ENCODE measurements around the gene CES1.
"Not testable (repeated sequence)": the region's sequence is repeated elsewhere in the genome, so short reads cannot be mapped to it uniquely, and the experiment has no call there.

The CES1 gene

DNA sequence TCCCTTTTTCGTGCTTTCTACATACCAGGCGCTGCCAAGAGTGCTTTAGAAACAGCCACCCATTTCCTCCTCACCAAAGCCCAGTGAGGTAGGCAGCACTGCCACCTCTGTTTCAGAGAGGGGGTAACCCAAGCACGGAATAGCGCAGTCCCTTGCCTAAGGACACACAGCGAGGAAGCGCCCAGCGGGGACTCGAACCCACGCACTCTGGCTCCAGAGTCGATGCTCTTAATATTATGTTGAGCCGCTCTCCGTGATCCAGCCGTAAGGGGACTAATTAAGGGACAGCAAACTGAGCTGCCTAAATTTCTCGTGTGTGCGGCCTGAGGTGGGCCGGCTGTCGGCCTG, 497 bp downstream of the CES1 start:
- no peak for DNase-seq (ENCODE audit: extremely low read depth in 1 of 2, low read depth in 1 of 2)

DNA sequence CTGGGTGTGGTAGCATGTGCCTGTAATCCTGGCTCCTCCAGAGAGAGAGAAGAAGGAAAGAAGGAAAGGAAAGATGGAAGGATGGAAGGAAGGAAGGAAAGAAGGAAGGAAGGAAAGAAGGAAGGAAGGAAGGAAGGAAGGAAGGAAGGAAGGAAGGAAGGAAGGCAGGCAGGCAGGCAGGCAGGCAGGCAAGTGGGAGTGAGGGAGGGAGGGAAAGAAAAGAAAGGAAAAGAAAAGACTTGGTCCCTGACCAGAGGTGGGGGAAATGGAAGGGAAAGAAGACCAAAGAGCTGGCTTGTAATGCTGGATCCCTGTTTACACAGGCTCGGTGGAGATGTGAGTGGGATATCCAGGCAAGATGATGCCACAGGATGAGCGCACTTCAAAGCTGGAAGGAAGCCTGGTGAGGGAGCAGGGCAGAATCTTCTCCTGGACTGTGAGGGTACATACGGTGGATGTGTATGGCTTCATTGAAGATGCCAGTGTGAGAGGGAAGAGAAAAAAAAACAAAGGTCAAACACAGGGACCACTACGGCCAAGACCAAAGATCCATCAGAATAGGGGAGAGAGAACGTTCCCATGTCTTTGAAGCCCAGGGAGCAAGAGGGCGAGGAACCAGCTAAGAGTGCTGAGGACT, 2.1 kb downstream of the CES1 start:
- no peak for DNase-seq (ENCODE audit: extremely low read depth in 1 of 2, low read depth in 1 of 2)

DNA sequence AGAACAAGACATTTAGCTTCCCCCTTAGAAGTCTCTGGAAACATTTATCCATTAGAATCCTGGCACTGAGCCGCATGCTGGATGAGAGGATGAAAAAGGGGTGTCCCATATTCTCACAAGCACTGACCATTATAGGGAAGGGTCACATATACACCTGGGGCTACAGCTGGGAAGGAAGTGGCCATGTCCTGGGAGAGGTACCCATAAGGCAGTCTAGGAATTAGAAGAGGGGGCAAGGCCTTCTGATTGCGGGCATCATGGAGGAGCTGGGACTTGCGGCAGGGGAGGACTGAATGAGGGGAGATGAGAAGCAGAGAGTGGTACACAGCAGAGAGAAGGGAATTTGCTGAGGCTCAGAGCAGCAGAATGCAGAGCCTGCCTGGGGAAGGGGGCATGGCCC, 3.7 kb downstream of the CES1 start:
- DNase-seq (ENCODE audit: extremely low read depth in 1 of 2, low read depth in 1 of 2) = not testable (repeated sequence)

DNA sequence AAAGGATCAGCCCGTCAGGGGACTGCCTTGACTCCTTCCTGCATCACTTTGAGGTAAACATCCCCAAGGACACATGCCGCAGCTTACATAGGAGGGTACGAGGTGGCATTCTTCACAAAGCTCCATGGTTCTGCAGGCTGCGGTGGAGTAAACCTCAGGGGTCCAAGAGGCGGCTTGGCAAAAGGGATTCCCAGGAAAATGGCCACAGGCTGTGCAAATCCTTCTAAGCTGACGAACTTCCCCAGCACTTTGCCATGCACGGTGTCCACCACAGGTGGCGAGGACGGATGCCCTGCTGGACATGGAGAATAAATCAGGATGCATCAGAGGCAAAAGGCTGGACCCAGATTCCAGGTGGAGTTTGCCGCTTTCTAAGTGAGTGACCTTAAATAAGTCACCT, 4.2 kb downstream of the CES1 start:
- DNase-seq (ENCODE audit: extremely low read depth in 1 of 2, low read depth in 1 of 2) = no peak

DNA sequence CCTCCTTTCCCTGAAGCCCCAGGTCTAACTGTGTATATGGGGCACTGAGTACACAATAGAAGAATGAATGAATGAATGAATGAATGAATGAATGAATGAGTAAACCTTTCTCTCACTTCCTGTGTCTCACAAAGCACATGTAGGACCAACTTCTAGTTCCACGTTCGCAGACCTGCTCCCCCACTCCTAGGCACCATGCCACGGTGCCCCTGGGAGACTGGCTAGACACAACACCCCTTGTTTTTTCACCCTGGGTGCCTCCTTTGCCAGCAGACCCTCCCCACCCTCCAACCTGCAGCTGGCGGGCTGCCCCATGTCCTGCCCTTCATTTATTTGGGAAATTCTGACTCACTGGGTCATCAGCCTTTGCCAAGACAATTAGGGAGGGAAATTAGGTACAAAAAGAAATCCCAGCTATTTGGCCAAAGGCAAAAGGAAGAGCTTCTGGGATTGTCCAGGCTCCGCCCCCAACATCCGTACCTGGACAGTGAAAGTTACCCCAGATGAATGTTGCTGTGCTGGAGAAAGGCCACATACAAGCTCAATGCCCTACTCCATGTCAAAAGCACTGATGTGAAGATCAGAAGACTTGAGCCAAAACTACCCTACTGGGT, 7.7 kb downstream of the CES1 start:
- DNase-seq (ENCODE audit: extremely low read depth in 1 of 2, low read depth in 1 of 2) = no peak

DNA sequence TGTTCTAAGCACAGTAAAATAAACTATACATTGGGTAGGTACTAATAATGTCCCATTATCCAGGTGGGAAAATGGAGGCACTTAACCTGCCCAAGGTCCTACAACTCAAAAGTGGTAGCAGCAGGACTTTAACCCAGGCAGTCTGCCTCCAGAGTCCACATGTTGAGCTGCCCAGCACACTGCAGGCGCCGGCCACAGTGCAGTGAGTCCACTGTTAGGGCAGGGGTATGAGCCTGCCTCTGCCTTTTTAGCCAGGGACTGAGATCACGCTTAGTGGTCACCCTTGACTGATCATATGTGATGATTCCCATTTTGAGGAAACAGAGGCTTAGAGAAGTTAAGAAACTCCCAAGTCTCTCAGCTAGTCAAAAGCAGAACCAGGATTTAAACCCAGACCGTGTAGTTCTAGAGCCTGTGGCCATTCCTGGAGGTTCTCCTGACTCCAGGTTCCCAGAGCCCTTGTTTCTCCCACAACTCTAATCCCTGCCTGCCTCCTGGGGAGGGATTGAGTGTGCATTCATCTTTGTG, 8.4 kb downstream of the CES1 start:
- DNase-seq (ENCODE audit: extremely low read depth in 1 of 2, low read depth in 1 of 2) = no peak

DNA sequence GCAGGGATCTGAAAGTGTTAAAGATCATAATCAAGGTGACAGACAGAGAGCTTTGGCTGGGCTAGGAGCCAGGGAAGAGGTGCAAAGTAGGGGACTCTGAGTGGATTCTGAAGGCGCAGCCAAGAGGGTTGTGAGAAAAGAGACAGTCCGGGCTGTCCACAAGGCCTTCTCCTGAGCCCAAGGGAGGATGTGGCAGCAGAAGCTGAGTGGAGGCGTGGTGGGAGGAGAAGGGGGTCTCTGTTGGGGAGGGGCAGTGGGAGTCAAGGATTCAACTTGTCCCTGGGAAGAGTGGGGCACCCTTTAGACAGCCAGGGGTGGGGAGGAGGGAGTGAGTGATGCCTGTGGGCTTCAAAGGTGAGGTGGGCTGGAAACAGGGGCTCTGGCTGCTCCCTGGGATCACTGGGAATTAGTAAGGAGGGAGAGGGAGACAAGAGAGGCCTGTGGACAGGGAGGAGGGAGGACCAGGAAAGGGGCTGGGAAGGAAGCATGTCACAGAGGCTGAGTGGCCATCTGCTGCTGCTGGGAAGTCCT, 10.6 kb downstream of the CES1 start:
- DNase-seq (ENCODE audit: extremely low read depth in 1 of 2, low read depth in 1 of 2) = no peak

DNA sequence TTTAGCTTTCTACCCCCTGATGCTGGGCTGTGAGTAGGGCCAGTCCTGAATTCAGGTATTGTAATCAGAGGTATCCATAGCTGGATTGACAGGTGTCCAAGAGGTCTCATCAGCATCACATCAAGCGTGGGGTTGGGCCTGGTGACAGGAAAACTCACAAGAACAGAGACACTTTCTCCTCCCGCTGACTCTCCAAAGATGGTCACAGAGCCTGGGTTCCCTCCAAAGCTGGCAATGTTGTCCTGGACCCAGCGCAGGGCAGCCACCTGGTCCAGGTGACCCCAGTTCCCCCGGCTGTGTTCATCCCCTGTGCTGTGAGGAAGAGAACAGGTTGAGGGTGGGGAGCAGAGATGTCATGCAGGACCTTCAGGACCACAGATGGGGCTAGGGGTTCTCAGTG, 11.7 kb downstream of the CES1 start:
- DNase-seq (ENCODE audit: extremely low read depth in 1 of 2, low read depth in 1 of 2) = no peak

DNA sequence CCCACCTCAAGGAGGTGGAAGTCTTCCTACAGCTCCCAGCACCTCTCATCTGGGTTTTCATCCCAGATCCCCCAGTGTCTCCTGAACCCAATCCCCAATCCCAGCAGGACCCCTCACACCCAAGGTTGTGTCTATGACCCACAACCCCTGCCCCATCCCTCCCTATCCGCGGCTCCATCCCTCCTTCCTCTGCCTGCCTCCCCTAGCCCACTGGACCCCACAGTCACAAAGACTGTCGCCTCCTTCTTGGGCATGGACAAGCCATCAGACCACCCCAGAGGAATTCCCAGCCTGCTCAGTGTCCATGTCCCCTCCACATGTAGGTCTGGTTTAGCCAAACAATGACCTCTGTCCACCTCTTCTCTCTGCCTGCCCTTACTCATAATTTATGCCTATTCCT, 12.3 kb downstream of the CES1 start:
- no peak for DNase-seq (ENCODE audit: extremely low read depth in 1 of 2, low read depth in 1 of 2)

DNA sequence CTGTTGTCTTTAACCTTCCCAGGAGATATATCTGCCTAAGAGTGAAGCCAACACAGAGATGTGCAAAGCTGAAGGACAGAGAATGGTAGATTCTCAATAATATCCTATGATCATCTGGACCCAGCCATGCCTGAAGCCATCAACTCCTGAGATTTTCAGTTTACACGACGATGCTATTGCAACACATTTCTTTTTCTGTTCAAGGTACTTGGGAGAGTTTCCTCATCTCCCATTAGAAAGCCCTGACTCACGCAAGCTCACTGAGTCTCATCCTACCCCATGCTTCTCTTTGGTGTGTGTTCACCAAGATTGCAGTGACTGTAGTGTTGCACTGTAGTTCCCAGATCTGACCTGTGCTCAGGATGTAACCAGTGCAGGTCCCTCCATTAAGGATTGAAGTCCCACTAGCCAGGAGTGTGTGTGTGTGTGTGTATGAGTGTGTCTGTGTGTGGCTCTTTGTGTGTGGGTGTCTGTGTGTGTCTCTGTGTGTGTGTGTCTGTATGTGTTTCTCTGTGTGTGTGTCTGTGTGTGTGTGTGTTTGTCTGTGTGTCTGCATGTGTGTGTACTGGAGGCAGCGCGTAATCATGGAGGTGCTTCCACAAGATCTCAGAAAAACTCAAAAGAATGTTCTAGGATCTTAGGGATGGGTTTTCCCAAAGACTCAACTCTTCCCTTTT, 15.5 kb downstream of the CES1 start:
- DNase-seq (ENCODE audit: extremely low read depth in 1 of 2, low read depth in 1 of 2) = no peak

DNA sequence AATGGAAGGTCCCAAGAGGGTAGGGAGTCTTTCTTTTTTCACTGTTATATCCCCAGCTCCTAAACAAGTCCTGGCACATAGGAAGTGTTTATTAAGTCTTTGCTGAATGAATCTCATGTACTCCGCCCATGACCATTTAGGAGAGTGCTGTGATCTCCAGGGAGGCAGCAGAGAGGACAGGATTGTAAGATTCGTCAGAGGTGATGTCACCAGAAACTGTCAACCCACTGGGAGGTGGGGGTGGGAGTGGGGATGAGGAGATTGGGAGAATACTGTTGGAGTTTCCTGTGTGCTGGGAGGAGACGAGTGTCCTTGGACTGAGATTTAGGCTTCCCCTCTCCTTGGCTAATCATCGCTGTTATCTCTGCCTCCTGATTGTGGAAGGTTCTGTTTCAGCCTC, 16.7 kb downstream of the CES1 start:
- not testable (repeated sequence) for DNase-seq (ENCODE audit: extremely low read depth in 1 of 2, low read depth in 1 of 2)

DNA sequence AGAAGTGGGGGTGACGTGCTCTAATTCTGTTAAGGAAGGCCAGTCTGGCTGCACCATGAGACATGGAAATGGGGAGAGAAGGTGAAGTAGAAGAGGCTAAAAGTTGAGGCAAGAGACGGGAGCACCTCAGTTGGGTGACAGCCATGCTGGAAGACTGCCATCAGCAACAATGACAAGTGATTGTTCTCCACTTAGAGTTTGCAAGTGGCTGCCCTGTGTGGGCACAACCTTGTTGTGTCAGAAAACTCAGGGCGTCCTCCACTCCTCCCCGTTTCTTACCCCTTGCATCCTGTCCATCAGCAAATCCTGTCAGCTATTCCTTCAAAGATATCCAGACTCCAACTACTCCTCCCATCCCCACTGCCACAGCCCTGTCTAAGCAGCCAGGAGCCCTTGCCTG, 17.6 kb downstream of the CES1 start:
- no peak for DNase-seq (ENCODE audit: extremely low read depth in 1 of 2, low read depth in 1 of 2)

DNA sequence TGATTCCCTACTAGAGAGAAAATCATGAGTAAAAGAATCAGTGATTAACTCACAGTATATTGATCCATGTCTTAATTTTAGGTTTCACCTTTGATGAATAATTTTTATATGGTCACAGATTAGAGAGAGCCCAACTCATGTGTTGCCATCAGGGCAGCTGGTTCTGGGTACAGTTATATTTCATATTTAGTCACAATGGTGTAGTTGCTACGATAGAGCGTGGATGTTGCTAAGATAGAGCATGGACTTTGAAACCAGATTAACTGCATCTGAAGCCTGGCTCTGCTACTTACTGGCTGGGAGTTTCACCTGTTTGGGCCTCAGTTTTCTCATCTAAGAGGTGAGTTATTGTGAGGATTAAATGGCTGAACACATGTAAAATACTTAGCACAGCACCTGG, 18.7 kb downstream of the CES1 start:
- not testable (repeated sequence) for DNase-seq (ENCODE audit: extremely low read depth in 1 of 2, low read depth in 1 of 2)

DNA sequence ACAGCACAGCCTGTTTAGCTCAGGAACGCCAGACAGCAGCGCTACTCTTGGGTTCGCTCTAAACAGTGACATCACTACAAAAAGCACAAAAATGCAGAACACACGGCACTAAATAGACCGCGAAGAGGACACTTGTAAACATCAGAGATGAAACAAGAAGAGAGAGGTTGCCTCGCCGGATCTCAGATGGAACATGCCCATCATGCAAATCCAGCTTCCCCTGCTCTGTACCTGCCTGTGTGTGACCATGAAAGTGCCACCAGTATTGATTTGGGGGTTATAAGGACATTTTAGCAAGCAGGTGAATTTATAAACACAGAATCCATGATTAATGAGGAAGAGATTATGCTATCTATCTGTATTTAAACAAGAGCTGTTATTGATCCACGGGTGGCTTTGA, 19.2 kb downstream of the CES1 start:
- DNase-seq (ENCODE audit: extremely low read depth in 1 of 2, low read depth in 1 of 2) = not testable (repeated sequence)

DNA sequence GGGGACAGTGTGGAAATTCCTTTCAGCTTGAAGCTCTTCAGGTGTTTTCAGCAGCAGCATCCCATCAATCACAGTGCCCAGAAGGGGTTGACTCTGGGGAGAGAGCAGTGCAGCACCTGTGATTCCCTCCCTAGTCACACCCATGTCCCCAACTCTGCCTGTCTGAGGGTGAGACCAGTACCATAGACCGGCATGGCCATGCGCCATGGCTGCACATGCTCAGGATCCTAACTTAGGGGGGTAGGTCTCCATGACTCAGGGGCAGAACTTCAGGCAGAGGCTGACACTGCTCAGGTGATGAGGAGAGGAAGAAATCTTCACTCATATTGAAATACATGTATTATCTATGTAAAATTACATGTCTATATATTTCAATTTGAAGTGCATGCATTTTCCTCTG, 19.9 kb downstream of the CES1 start:
- no peak for DNase-seq (ENCODE audit: extremely low read depth in 1 of 2, low read depth in 1 of 2)

DNA sequence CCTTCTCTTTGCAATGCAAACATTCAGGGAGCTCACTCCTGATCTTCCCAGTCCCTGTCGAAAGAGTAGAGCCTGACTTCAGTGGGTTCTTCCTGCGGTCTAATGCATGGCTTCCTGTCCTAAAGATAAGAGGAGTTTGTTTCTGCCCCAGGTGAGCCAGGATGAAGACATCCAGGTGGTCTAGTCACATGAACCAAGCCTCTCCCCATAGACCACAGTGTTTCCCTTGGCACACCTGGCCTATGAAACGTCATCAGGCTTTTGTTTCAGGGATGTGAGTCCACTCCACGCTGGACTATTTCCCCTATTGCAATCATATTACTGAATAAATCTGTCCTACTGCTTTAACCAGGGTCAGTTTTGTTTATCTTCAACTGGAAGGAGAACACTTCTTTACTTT, 21.1 kb downstream of the CES1 start:
- DNase-seq (ENCODE audit: extremely low read depth in 1 of 2, low read depth in 1 of 2) = no peak

DNA sequence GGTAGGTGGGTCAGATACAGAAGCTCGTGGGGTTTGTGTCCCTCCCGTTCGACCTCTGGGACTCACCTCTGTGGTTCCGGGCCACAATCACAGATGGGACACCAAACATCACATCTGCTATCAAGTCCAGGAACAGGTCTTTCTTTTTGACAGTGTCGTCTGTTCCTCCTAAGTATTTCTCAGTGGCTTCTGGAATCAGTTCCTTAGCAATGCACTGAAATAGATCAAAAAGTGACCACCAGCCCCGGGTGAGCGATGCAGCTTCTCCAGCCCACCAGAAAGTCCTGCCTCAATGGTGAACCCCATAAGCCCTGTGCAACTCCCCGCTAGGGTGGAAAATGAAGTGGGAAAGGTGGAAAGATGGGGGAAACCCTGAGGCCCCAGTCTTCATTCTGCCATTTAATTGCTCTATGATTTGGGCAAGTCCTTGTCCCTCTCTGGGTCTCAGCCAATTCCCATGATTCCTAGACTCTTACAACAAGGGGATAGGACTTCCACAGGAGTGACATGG, 22.4 kb downstream of the CES1 start:
- no peak for DNase-seq (ENCODE audit: extremely low read depth in 1 of 2, low read depth in 1 of 2)

DNA sequence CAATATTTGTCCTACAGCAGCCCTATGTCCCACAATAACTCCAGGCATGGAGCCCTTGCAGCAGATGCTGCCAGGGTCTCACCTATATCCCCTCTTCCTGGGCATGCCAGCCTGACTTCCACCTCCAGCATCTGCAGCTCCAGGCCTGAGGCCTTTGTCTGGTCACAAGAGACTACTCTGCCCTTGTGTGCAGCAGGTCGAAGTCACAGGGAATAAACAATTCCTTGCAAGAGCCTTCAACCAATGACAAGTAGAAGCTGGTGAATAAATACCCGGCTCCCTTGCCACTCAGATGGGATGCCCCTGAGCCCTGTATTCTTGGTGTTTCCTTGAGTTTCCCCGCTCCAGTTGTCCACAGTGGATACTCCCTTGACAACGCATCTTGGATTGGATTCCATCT, 23.0 kb downstream of the CES1 start:
- DNase-seq (ENCODE audit: extremely low read depth in 1 of 2, low read depth in 1 of 2) = no peak

DNA sequence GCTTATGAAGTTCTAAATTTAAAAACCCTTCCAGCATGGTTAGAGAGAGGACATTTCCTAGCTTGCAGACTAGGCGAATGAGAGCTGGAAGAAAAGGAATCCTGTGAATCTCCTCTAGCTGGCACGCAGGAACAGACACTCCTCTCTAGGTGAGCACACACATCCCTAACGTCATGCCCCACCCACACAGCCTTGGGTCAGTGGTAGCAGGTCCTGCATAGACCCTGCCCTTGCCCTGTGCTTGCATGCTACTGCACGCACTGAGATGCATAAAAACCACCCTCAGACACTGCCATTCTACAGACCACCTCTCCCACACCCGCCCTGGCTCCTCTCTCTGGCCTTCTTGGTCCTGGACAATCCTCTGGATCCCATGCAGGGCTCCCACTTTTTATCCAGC, 23.5 kb downstream of the CES1 start:
- no peak for DNase-seq (ENCODE audit: extremely low read depth in 1 of 2, low read depth in 1 of 2)

DNA sequence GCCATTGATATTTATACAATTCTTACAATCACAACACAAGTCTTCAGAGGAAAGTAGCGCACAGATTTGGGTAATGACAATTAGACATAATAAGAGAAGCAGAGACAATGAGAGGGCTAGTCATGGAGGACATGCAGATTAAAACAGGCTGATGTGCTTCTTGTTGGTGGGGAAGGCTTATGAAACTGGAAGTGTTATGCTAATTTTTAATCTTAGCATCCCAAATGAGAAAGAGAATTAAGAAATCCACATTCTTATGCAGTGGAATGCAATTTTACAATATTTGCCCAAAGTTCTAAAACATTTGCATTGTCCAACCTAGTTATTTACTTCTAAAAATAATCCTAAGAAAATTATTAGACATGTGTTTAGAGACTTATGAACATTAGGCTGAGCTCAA, 24.6 kb downstream of the CES1 start:
- DNase-seq (ENCODE audit: extremely low read depth in 1 of 2, low read depth in 1 of 2) = not testable (repeated sequence)

DNA sequence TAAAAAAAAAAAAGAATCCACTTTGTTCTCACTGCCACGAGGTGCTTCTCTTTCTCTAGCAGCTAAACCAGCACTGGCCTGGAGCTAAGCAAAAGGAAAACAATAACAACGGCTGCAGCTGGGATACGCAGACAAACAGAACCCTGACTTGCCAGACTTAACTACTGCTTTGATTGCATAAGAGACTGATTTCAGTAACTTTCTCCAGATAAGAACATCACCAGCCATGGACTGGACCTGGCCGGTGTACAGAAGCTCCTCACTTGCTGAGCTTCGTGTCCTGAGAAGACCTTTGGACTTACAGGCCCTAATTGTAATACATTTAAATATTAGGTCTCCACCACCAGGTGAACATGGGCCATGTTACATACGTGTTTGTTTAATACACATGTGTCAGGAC, 27.8 kb downstream of the CES1 start:
- DNase-seq (ENCODE audit: extremely low read depth in 1 of 2, low read depth in 1 of 2) = not testable (repeated sequence)

DNA sequence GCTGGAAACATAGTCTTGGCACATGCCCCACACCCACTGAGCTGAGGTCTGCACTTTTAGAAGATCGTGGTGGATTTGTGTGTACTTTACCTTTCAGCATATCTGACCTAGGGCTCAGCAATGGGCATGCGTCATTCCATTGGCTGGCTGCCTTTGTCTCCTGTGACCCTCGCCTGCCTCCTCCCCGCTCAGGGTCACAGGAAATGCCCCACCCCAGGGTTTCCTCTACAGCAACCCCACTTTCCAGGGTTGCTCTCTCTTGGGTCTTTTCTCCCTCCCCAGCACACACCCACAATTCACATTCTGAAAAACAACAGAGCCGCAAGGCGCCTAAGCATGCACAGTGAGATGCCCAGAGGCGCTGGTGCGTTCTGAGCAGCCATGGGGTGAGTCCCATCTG, 29.2 kb downstream of the CES1 start:
- DNase-seq (ENCODE audit: extremely low read depth in 1 of 2, low read depth in 1 of 2) = not testable (repeated sequence)
